ENCODE data around the gene PARP8. TPM values are rescaled to one million over a fixed set of nuclear protein-coding genes. Genes with fewer than 3 reads are reported as not detected.
"Not testable (repeated sequence)": the region's sequence is repeated elsewhere in the genome, so short reads cannot be mapped to it uniquely, and the experiment has no call there.

PARP8 gene
- total RNA-seq, 1 donor from 2014 or later: 22.2 TPM

GRCh38 chr5:50811746-50812145 is 145.3 kb downstream of the PARP8 start:
- peaks cover 16% of the 10 kb centered on the region for H3K9me3 Mint-ChIP-seq
- DNase-seq (ENCODE audit: low spot score); H3K27ac Mint-ChIP-seq; H3K4me3 Mint-ChIP-seq (ENCODE audit: low read depth); H3K4me1 Mint-ChIP-seq (ENCODE audit: low read depth); intact Hi-C loops (cut with micrococcal nuclease); H3K27me3 Mint-ChIP-seq (ENCODE audit: low read depth): not testable (repeated sequence)
- peaks cover 52% of the 10 kb centered on the region for H3K36me3 Mint-ChIP-seq (ENCODE audit: low read depth)

DNA sequence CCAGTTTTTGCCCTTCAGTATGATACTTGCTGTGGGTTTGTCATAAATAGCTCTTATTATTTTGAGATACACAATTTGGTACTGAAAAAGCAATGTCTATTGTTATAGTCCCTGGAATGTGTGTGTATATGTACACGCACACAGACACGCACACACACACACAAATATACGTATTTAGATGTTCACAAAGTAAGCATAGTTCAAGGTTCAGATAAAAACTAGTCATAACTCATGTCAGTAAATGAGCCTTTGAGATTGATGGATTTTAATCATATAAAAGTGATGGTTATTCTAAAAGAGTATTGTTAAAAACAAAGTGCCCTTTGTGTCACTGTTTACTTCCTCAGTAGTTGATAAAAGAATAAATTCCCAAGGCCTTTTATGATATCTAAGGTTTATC is 147.3 kb downstream of the PARP8 start:
- H3K36me3 Mint-ChIP-seq (ENCODE audit: low read depth): peaks cover 45% of the 10 kb centered on the region

DNA sequence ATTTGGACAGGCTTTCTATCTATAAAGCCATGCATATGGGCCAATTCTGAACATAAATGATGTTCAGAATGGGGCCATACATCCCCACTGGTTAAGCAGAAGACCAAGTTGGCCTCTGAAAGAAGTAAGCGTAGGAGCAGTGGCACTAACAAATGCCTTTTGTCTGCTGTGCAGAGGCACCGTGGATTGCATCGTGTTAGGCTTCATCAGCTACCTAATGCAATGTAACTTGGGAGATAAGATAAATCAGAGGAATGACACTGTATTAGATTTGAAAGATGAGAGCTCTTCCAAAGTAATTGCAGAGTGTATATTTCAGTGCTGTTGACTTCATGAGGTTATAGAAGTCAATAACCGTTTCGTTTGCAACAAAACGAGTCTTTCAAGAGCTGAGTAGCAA is 148.1 kb downstream of the PARP8 start:
- no peak overlapping the region for H3K4me3 Mint-ChIP-seq (ENCODE audit: low read depth)
- no peaks in the 10 kb centered on the region for H3K27me3 Mint-ChIP-seq (ENCODE audit: low read depth)
- H3K36me3 Mint-ChIP-seq (ENCODE audit: low read depth): peaks cover 46% of the 10 kb centered on the region
- H3K9me3 Mint-ChIP-seq: peaks cover 16% of the 10 kb centered on the region
- no peaks in the 10 kb centered on the region for H3K4me1 Mint-ChIP-seq (ENCODE audit: low read depth)
- intact Hi-C loops (cut with micrococcal nuclease): no loop called here
- DNase-seq (ENCODE audit: low spot score): no peak
- H3K27ac Mint-ChIP-seq: no peak overlapping the region

More for the DNA sequence above, 147.3 kb downstream of the PARP8 start:
- peaks cover 16% of the 10 kb centered on the region for H3K9me3 Mint-ChIP-seq
- H3K4me3 Mint-ChIP-seq (ENCODE audit: low read depth): no peak overlapping the region
- H3K27ac Mint-ChIP-seq: no peak overlapping the region
- no peak for DNase-seq (ENCODE audit: low spot score)
- no peaks in the 10 kb centered on the region for H3K27me3 Mint-ChIP-seq (ENCODE audit: low read depth)
- intact Hi-C loops (cut with micrococcal nuclease): no loop called here
- no peaks in the 10 kb centered on the region for H3K4me1 Mint-ChIP-seq (ENCODE audit: low read depth)

DNA sequence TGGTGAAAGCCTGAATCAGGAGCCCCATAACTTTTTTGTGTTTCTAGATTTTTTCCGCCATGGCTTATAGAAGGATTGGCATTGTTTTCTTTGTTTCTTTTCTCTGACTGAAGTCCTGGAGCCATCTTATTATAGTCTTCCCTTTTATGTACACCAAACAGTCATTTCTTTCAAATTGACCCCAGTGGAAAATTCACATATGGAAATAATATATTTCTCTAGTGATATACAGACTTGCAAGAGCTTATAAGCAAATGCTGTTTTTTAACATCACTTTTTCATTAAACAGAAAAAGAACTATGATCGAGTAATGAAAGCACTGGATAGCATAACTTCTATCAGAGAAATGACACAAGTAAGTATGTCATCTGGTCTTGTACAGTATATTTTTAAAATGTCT is 155.6 kb downstream of the PARP8 start:
- Mint-ChIP-seq H3K27me3 (ENCODE audit: low read depth) (no peaks in the 10 kb centered on the region), H3K4me3 (ENCODE audit: low read depth) (no peak overlapping the region), H3K4me1 (ENCODE audit: low read depth) (no peaks in the 10 kb centered on the region), H3K9me3 (no peaks in the 10 kb centered on the region), H3K36me3 (ENCODE audit: low read depth) (peaks cover 51% of the 10 kb centered on the region), H3K27ac (no peak overlapping the region)
- DNase-seq (ENCODE audit: low spot score): no peak
- intact Hi-C loops (cut with micrococcal nuclease): no loop called here

- no peaks in the 10 kb centered on the region for H3K9me3 Mint-ChIP-seq
- H3K4me1 Mint-ChIP-seq (ENCODE audit: low read depth): no peaks in the 10 kb centered on the region
- H3K36me3 Mint-ChIP-seq (ENCODE audit: low read depth): peaks cover 51% of the 10 kb centered on the region
- no peak overlapping the region for H3K27ac Mint-ChIP-seq
- intact Hi-C loops (cut with micrococcal nuclease): no loop called here
- H3K27me3 Mint-ChIP-seq (ENCODE audit: low read depth): no peaks in the 10 kb centered on the region
- no peak overlapping the region for H3K4me3 Mint-ChIP-seq (ENCODE audit: low read depth)
- no peak for DNase-seq (ENCODE audit: low spot score)
Measured at GRCh38 chr5:50822761-50823160, 156.3 kb downstream of the PARP8 start.

- no peaks in the 10 kb centered on the region for H3K4me1 Mint-ChIP-seq (ENCODE audit: low read depth)
- no peak overlapping the region for H3K27ac Mint-ChIP-seq
- no peak overlapping the region for H3K4me3 Mint-ChIP-seq (ENCODE audit: low read depth)
- no peak for DNase-seq (ENCODE audit: low spot score)
- intact Hi-C loops (cut with micrococcal nuclease): no loop called here
- H3K27me3 Mint-ChIP-seq (ENCODE audit: low read depth): no peaks in the 10 kb centered on the region
- peaks cover 58% of the 10 kb centered on the region for H3K36me3 Mint-ChIP-seq (ENCODE audit: low read depth)
- no peaks in the 10 kb centered on the region for H3K9me3 Mint-ChIP-seq
Measured at GRCh38 chr5:50823568-50823967, 157.1 kb downstream of the PARP8 start.

DNA sequence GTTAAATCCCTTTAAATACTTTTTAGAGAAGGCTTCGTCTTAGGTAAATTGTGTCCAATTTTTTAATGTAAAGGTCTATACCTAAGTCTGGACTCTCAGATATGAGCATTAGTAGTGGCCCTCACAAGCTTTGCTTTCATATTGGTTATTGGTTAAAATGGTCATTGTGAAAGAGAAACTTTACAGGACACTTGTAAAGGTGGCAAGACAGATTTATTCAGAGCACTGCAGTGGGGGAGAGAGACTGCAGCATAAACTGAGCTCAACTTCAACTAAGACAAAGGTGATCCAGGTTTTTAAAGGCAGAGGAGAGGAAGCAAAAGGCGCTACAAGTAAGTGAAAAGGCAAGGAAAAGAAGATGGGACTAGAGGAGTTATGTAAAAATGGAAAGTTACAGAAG is 157.7 kb downstream of the PARP8 start:
- no peaks in the 10 kb centered on the region for H3K27me3 Mint-ChIP-seq (ENCODE audit: low read depth)
- peaks cover 63% of the 10 kb centered on the region for H3K36me3 Mint-ChIP-seq (ENCODE audit: low read depth)
- H3K27ac Mint-ChIP-seq: no peak overlapping the region
- DNase-seq (ENCODE audit: low spot score): no peak
- H3K4me1 Mint-ChIP-seq (ENCODE audit: low read depth): no peaks in the 10 kb centered on the region
- no peaks in the 10 kb centered on the region for H3K9me3 Mint-ChIP-seq
- intact Hi-C loops (cut with micrococcal nuclease): no loop called here
- no peak overlapping the region for H3K4me3 Mint-ChIP-seq (ENCODE audit: low read depth)

GRCh38 chr5:50827516-50828247 is 161.2 kb downstream of the PARP8 start:
- intact Hi-C loops (cut with micrococcal nuclease): no loop called here
- no peaks in the 10 kb centered on the region for H3K9me3 Mint-ChIP-seq
- DNase-seq (ENCODE audit: low spot score): no peak
- no peak overlapping the region for H3K27ac Mint-ChIP-seq
- no peaks in the 10 kb centered on the region for H3K27me3 Mint-ChIP-seq (ENCODE audit: low read depth)
- H3K4me3 Mint-ChIP-seq (ENCODE audit: low read depth): no peak overlapping the region
- H3K36me3 Mint-ChIP-seq (ENCODE audit: low read depth): peaks cover 52% of the 10 kb centered on the region
- no peaks in the 10 kb centered on the region for H3K4me1 Mint-ChIP-seq (ENCODE audit: low read depth)

DNA sequence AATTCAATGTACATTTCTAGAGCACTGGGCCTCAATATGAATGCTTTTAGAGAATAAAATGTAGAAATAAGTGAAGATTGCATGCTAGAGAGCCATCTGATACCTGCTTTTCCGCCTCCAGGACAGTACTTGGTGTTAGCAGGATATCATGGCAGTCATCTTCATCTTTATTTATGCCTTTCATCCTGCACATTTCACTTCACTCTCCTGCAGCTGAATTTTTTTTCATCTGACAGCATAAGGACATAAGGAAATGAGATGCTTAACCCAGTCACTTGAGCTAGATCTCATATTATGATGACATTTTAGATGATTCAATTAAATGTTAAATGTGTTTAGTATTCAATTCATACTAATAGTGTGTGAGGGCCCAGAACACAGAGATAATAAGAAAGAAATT is 162.6 kb downstream of the PARP8 start:
- H3K36me3 Mint-ChIP-seq (ENCODE audit: low read depth): peaks cover 43% of the 10 kb centered on the region
- no peaks in the 10 kb centered on the region for H3K27me3 Mint-ChIP-seq (ENCODE audit: low read depth)
- no peaks in the 10 kb centered on the region for H3K4me1 Mint-ChIP-seq (ENCODE audit: low read depth)
- H3K27ac Mint-ChIP-seq: no peak overlapping the region
- no peak overlapping the region for H3K4me3 Mint-ChIP-seq (ENCODE audit: low read depth)
- no peaks in the 10 kb centered on the region for H3K9me3 Mint-ChIP-seq
- DNase-seq (ENCODE audit: low spot score): no peak
- intact Hi-C loops (cut with micrococcal nuclease): no loop called here

DNA sequence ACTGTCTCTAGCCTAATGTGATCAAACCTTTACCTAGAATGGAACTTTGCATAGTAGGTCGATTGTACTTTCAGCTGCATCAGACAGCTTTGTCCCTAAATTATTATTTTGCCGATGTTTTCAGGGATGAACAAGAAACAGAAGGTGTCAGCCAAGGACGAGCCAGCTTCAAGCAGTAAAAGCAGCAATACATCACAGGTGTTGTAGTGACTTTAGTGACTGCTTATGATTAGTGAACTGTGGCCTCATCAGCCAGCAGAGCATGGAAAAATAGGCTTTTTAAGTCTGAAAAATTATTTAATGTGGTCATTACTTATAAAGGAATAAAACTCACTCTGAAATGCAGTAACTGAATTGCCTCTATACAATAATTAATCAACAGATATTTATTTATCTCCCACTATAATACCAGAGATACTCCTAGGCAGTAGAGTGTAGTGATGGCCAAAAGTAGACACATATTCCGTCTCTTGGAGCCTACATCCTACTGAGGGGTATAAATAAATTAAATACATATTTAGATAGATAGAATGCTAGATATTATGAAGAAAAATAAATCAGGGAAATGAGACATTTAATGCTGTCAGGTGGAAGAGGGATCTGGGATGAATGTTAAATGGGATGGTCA is 166.3 kb downstream of the PARP8 start:
- Mint-ChIP-seq H3K36me3 (ENCODE audit: low read depth) (peaks cover 39% of the 10 kb centered on the region), H3K9me3 (no peaks in the 10 kb centered on the region), H3K27ac (no peak overlapping the region), H3K4me3 (ENCODE audit: low read depth) (no peak overlapping the region), H3K27me3 (ENCODE audit: low read depth) (no peaks in the 10 kb centered on the region), H3K4me1 (ENCODE audit: low read depth) (no peaks in the 10 kb centered on the region)
- no peak for DNase-seq (ENCODE audit: low spot score)
- intact Hi-C loops (cut with micrococcal nuclease): no loop called here

DNA sequence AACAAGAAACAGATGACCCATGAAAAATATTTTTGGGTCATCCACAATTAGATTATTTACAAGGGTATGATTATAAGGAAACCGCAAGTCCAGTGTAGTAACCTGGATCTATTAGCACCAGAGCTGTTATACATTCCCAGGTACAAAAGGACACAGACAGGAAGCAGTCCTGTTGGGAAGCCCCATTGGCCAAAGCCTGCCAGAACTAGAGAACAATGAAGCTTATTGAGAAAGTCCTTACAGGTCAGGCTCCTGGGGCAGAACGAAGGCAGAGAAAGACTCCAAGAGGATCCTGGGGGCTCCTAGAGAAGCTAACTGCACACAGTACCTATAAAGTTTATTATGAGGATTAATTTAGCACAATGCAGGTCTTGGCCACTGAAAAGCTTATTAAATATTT is 169.9 kb downstream of the PARP8 start:
- H3K36me3 Mint-ChIP-seq (ENCODE audit: low read depth): peaks cover 42% of the 10 kb centered on the region
- no peaks in the 10 kb centered on the region for H3K9me3 Mint-ChIP-seq
- no peaks in the 10 kb centered on the region for H3K4me1 Mint-ChIP-seq (ENCODE audit: low read depth)
- no peak overlapping the region for H3K27ac Mint-ChIP-seq
- no peak for DNase-seq (ENCODE audit: low spot score)
- H3K27me3 Mint-ChIP-seq (ENCODE audit: low read depth): no peaks in the 10 kb centered on the region
- intact Hi-C loops (cut with micrococcal nuclease): no loop called here
- H3K4me3 Mint-ChIP-seq (ENCODE audit: low read depth): no peak overlapping the region

- Mint-ChIP-seq H3K27ac (no peak overlapping the region), H3K9me3 (no peaks in the 10 kb centered on the region), H3K27me3 (ENCODE audit: low read depth) (no peaks in the 10 kb centered on the region), H3K4me3 (ENCODE audit: low read depth) (no peak overlapping the region), H3K36me3 (ENCODE audit: low read depth) (peaks cover 46% of the 10 kb centered on the region), H3K4me1 (ENCODE audit: low read depth) (no peaks in the 10 kb centered on the region)
- intact Hi-C loops (cut with micrococcal nuclease): no loop called here
- no peak for DNase-seq (ENCODE audit: low spot score)
Measured at GRCh38 chr5:50839472-50839871, 173.0 kb downstream of the PARP8 start.

- intact Hi-C loops (cut with micrococcal nuclease): no loop called here
- Mint-ChIP-seq H3K36me3 (ENCODE audit: low read depth) (peaks cover 30% of the 10 kb centered on the region), H3K4me3 (ENCODE audit: low read depth) (no peak overlapping the region), H3K27ac (no peak overlapping the region), H3K4me1 (ENCODE audit: low read depth) (no peaks in the 10 kb centered on the region), H3K27me3 (ENCODE audit: low read depth) (no peaks in the 10 kb centered on the region), H3K9me3 (no peaks in the 10 kb centered on the region)
- DNase-seq (ENCODE audit: low spot score): no peak
Measured at GRCh38 chr5:50843091-50843490, 176.7 kb downstream of the PARP8 start.

All from activated T-helper 2 cell treated with anti-CD3 and anti-CD28 coated beads, Interferon-gamma antibody, Interleukin-2, Interleukin-4, amounts not matched to agents 10 μg/mL and 5 μg/mL and 100 μg/mL, durations not matched to agents 14 hours and 24 hours and 36 hours (primary cell).